Ammon's horn (tissue), 1 donor: ENCODE data around the gene OSBPL6.

Experiments
- DNase-seq: peaks from one replicate; pipeline ENCODE4 v3.0.0-alpha.2; 2016; ENCODE audit warnings: low spot score

Gene OSBPL6

DNA sequence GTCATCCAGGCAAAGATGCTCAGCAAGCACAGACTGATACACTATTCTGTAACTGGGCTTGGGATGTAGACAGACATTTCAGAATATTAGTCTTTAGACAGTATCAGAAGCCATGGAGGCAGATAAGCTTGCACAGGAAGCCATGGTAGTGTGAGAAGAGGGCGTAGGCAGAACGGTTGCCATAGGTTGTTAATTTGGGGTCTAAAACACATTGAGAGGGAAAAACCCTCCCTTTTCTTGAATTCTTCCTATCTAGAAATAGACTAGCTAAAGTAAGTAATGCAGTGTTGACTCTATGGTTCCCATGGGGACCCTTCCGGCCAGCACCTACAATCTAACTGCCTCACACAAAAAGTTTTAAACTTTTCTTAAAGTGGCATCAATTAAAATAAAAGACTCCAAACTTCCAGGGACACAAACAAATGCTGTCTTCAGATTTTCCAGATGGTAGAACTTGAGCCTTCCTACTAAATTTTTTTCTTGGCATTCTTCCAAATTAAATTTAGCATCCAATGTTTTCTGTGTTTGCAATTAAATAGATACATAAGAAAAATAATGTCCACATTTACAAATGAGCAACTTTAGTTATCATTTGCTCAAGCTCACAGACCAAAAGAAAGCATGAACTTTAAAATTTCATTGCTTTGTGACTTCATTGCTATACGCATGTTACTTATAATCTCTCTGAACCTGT is 254.8 kb downstream of the OSBPL6 start:
- no peak for DNase-seq

DNA sequence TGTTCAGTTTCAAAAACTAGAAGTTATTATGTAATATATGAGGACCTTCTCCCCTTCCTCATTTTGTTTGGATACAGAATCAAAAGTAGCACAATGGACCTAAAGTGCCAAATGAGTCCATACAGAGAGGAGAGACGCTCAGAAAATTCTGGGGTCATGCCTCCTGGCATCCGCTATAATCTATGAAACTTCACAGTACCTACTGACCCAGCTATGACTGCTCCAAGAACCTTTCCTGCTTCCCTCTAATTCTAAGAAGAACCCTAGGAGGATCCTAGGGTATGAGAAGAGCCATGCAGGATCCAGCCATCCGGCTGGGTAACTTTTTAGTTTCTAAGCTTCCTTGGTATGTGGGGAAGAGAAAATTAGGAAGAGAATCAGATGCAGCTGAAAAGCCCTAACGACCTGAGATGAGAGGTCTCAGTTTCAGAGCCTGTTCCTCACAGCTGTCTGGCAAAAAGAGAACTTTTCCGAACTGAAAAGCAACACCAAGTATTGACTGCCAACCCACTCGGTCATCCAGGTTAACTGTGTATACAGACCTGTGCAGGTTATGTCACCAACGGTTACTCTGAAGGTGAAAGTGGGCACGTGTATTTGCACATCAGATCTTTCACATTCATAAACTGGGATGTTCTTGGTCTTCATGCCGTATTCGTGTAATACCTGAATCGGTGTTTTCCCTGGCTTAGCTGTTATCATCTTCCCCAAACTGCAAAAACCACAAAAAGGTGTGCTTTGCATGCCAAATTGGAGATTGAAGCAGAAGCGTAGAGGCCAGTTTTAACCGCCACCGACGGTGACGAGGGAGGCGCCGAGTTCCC is 255.6 kb downstream of the OSBPL6 start:
- DNase-seq, result peak; percentile 16

DNA sequence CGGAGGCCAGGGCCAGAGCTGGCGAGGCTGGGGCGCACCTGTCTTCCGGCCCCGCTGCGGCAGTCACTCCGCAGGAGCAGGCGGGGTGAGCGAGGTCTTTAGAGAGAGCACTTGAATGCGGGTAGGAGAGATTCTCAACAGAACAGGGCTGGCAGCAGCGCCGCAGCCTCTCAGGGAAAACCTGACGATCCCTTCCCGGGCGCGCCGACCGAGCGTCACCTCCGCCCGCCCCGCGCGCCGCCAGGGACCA is 256.1 kb downstream of the OSBPL6 start:
- no peak for DNase-seq

DNA sequence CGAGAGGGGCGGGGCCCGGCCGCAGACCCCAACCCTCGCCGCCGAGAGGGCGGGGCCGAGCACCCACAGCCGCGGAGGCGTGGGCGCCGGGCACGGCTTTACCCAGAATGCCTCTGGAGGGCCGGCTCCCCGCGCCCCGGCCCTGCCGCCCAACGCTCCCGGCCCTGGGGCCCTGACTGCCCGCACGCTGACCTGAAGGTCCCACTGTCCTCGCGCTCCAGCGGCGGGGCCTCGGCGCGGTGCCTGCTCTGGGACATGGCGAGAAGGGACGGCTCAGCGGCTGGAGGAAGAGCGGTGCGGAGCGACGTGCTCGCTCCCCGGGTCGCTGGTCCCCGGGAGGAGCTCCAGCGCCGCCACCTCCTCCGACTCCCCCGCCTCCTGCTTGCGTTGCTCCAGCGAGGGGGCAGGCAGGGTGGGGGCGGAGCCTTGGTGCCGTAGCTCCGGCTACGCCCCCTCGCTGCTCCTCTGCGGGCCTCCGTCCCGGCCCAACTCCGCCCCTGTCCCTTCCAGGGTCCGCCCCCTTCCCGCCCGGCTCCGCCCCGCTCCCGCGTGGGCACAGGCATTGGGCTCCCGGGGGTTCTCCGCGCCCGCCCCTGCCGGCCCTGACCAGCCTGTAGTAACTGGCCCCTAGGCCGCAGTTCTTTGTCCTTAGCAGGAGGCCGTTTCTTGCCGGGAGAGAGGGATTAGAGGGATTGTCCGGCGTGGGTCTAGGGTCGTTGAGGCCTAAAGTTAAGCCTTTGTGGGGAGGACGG is 256.6 kb downstream of the OSBPL6 start, which contains the start of the genes PJVK and PRKRA:
Gene PJVK (plus strand): TSS at position 605 of the 752 bp plus-strand sequence. CDS start 2,032 bp downstream, outside the sequence.
Gene PRKRA (minus strand): TSS at position 402 of the 752 bp plus-strand sequence. CDS start 145 bp downstream, at position 257.
- peak; percentile 99 for DNase-seq

DNA sequence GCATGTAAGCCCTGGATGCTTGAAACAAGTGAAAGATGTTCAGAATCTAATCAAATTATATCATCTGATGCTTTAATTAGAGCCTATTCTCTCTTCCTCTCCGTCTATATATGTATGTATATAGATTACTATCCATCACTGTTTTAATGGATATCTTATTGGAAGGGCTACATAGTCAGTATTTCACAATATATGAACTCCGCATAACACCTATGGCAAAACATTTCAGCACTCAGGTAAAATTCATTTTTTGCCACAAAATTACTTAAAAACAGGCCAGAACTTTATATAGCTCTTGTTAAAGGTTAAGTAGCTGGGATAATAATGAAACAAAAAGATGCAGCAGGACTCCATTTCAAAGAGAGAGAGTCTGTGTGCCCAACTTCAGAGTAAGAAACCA is 258.0 kb downstream of the OSBPL6 start:
- DNase-seq, result no peak
